GM21515 (cell line): ENCODE data around the gene JAG2.

Source experiments
- ATAC-seq: cut with Tn5 transposase; IDR thresholded peaks from one replicate; pipeline ENCODE4 v1.9.1; 2021; ENCODE audit not compliant: unreplicated experiment

Gene JAG2

GRCh38 chr14:105141486-105142281, 26.9 kb downstream of the JAG2 start:
- no peak for ATAC-seq

- no peak for ATAC-seq
Measured at GRCh38 chr14:105141026-105141425, 27.6 kb downstream of the JAG2 start.

- ATAC-seq, result no peak
Measured at GRCh38 chr14:105140581-105140980, 28.0 kb downstream of the JAG2 start.

- no peak for ATAC-seq
Measured at GRCh38 chr14:105139831-105140239, 28.7 kb downstream of the JAG2 start.

GRCh38 chr14:105139212-105139825, 29.3 kb downstream of the JAG2 start:
- no peak for ATAC-seq

- no peak for ATAC-seq
Measured at GRCh38 chr14:105138551-105139111, 29.9 kb downstream of the JAG2 start.

GRCh38 chr14:105138021-105138541, 30.5 kb downstream of the JAG2 start:
- ATAC-seq, result no peak

DNA sequence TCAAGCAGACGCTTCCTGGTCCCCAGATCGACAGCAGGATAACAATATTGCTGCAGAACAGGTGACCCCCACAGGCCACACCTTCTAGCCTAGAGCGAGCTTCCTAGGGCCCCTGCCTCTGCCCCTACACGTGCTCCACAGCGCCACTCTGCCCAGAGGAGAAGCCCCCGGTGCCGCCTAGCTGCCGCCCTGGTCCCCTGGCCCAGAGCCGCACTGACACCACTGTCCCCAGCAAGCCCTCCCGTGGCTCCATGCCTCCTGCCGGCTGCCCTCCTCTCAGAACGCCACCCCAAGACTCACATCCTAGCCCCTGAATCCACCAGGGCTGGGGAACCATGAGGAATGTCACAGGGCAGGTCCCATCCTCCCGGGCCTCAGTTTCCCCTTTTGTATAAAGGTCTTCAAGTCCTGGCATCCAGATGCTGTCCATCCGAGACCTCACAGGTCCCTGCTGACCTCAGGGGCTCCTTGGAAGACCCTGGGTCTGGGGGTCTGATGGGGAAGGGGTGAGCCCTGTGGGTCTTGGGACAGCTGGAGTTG, 31.0 kb downstream of the JAG2 start:
- no peak for ATAC-seq

- ATAC-seq, result no peak
Measured at GRCh38 chr14:105136401-105137322, 31.9 kb downstream of the JAG2 start.

- ATAC-seq, result no peak
Measured at GRCh38 chr14:105135700-105136395, 32.7 kb downstream of the JAG2 start.

GRCh38 chr14:105132921-105133654, 35.5 kb downstream of the JAG2 start:
- no peak for ATAC-seq

DNA sequence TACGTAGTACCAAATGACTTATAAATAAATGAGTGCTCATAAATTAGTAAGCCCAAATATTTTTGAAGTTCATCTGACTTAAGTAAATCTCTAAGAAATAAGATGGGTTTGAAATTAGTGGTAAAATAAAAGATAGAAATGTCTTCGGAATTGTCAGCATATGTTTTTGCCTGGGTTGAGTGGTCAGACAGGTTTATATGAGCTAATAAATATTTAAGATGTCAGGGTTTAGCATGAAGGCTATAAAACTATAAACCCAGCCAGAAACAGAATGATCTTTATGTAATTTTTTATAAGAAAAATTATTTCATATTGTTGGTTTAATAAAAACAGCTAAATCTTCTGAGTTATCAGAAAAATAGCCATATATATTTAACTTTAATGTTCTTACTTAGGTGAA, 37.3 kb downstream of the JAG2 start:
- ATAC-seq, result no peak

DNA sequence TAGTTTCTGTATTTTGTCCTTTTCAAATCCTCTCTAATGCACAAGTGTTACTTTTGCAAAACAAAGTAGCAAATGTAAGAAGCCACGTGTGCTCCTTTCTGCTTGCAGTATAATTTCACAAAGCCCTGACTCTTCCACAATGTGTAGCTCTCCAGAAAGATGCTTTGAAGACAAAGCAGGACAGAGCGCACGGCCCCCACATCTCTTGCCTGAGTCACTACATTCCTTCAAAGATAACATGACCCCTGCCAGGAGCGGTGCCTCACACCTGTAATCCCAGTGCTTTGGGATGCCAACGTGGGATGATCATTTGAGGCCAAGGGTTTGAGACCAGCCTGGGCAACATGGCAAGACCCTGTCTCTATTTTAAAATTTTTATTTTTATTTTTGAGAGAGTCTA, 40.5 kb downstream of the JAG2 start:
- ATAC-seq, result no peak

DNA sequence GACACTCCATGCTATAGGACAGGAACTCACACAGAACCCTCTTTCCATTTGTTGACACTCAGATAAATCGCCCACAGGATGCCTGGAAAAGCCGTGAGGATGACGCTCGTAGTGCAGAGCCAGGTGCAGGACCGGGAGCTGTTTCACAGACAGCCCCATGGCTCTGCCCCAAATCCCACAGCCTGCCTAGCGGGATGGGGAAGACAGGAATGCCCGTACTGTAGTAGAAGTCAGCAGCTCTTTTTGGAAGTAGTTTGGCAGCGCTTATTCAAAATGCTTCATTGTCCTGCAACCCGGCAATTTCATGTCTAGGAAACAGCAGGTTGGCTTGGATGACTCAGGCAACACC, 41.6 kb downstream of the JAG2 start:
- ATAC-seq, result no peak

GRCh38 chr14:105126126-105126980, 42.2 kb downstream of the JAG2 start:
- ATAC-seq, result no peak

GRCh38 chr14:105124823-105125222, 43.8 kb downstream of the JAG2 start:
- ATAC-seq, result no peak

DNA sequence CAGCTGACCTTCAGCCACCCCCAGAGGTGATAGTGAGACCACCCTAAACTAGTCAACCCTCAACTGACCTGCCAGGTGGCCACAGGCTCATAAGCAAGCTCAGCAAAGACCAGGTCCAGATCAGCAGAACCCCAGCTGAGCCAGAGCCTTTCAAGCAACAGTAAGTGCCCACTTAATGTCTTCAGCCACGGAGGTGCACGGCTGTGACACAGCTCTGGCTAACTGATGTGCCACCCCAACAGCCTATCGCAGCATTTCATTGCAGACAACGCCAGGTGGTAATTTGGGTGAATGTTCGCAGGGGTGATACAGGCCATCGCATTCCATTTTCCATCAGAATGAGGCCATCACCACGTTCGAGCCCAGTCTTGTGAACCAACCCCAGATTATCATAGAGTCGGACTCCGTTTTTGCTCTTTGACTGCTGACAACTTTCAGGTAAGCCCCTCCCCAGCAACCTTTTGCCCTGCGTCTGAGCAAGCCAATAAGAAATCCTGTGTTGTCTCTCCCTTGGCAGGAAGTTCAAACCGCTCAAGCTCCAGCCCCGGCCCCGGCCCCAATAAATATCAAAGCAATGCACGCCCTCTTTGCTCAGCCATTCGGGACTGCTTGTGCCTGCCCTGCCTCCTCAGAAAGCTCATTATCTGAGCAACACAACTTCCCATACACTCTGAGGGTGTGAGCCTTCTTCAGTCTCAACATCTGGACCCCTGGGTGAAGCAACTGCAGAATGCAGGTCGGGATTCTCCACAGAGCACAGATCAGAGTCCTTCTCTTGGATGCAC, 44.4 kb downstream of the JAG2 start:
- ATAC-seq, result no peak
